GM06990 (cell line): Measurements from ENCODE around the gene STARD13.

Source experiments
- DNase-seq: peaks from one replicate; pipeline ENCODE4 v3.0.0-alpha.2; 2011; ENCODE audit not compliant: insufficient read length; ENCODE audit errors: extremely low read depth
- H3K27me3 ChIP-seq: replicated peaks from 2 replicates; pipeline ENCODE4 v1.6.0; 2011; ENCODE audit warnings: low read length; ENCODE audit not compliant: control insufficient read depth, insufficient read depth
- H3K36me3 ChIP-seq: 2 replicates; pipeline ENCODE4 v1.5.1; 2011; ENCODE audit warnings: low read length; ENCODE audit not compliant: control insufficient read depth, insufficient read depth
- H3K4me3 ChIP-seq: replicated peaks from 2 replicates; pipeline ENCODE4 v1.5.1; 2011; ENCODE audit warnings: low read depth, mild to moderate bottlenecking, control low read depth, low read length
- TF ChIP-seq, protein P1 (sequence below): IDR thresholded peaks from 2 replicates; pipeline ENCODE4 v1.5.1; 2011; ENCODE audit warnings: low read length, control low read depth, mild to moderate bottlenecking, inconsistent platforms; ENCODE audit not compliant: insufficient read depth, poor library complexity, severe bottlenecking

Gene STARD13

DNA sequence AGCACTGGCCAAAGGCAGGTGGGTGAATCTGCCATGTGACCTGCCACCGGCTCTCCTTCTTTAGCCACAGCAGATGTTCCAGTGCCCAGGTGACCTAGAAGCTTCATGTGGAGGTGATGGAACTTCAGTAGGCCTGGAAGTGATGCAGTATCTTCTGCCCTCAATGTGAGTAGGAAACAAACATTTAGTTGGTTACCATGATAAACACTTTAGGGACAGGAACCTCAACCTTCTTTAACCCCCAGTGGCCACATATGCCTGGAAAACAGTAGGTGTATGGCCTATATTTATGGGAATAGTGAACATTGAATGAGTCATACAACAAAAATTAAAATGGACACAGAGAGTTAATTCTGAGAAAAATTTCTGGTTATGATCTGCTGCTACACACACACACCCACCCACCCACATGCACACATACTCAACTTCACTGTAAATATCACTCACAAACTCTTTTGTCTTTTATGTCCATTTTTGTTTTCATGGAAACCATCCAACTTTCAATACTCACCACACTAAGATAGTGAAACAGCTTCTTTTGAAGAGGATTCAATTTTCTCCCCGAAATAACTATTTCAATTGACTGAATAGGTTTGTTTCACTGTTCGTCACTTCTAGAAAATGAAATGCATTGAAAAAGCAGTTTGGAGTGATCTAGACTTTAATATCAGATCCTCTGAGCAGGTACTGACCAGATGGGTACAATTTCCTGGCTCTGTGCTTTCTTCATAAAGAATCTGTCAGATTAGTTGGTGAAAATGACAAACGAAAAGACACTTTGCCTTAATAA is 97.3 kb downstream of the STARD13 start:
- Histone ChIP-seq H3K36me3 (0 out of 2 replicates have a peak, but pooled peaks cover 2% of the 10 kb centered on the region), H3K4me3 (no peak overlapping the region), H3K27me3 (no peaks in the 10 kb centered on the region)
- peak; percentile 74 for DNase-seq
- TF ChIP-seq, protein P1, sequence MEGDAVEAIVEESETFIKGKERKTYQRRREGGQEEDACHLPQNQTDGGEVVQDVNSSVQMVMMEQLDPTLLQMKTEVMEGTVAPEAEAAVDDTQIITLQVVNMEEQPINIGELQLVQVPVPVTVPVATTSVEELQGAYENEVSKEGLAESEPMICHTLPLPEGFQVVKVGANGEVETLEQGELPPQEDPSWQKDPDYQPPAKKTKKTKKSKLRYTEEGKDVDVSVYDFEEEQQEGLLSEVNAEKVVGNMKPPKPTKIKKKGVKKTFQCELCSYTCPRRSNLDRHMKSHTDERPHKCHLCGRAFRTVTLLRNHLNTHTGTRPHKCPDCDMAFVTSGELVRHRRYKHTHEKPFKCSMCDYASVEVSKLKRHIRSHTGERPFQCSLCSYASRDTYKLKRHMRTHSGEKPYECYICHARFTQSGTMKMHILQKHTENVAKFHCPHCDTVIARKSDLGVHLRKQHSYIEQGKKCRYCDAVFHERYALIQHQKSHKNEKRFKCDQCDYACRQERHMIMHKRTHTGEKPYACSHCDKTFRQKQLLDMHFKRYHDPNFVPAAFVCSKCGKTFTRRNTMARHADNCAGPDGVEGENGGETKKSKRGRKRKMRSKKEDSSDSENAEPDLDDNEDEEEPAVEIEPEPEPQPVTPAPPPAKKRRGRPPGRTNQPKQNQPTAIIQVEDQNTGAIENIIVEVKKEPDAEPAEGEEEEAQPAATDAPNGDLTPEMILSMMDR: no peak

DNA sequence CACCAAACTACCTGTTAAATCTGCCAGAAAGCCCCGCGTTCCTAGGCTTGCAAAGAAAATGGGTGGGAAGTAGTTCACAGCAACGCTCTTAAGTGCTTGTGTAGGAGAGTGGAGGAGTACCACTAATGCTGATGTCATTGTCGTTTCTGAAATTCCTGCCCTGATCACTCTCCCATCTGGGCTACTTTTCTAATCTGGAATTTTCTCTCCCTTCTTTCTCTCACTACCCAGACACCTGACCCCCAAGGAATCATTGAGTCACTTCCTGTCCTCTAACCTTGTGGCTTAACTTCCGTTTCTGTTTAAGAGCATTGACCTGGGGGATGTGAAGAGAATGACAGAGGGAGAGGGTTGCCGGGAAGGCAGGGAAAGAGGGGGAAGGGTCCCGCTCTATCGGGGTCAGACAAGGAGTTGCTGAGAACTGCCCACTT is 98.7 kb downstream of the STARD13 start:
- no peak for DNase-seq
- Histone ChIP-seq H3K27me3 (no peaks in the 10 kb centered on the region), H3K4me3 (no peak overlapping the region), H3K36me3 (0 out of 2 replicates have a peak, but pooled peaks cover 2% of the 10 kb centered on the region)
- TF ChIP-seq, protein P1: no peak

DNA sequence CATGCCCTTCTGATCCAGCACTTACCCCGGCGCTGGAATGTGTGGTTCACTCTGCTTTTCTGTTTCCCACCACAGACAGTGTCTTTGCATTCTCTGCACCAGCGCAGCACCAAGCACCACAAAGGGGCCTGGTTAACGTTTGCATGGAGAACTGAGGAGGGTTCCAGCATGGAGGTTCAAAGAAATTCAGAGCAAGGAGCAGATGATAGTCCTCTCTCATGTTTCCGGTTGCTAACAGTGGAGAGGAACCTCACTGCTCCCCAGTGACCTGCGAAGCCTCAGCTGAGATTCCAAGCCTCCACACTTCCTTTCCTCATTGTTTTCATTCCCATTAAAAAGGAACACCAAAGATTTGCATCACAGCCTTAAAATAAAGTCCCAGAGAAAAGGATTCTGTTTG is 99.7 kb downstream of the STARD13 start:
- DNase-seq: no peak
- TF ChIP-seq, protein P1: no peak
- Histone ChIP-seq H3K4me3 (no peak overlapping the region), H3K36me3 (0 out of 2 replicates have a peak, but pooled peaks cover 2% of the 10 kb centered on the region), H3K27me3 (no peaks in the 10 kb centered on the region)

DNA sequence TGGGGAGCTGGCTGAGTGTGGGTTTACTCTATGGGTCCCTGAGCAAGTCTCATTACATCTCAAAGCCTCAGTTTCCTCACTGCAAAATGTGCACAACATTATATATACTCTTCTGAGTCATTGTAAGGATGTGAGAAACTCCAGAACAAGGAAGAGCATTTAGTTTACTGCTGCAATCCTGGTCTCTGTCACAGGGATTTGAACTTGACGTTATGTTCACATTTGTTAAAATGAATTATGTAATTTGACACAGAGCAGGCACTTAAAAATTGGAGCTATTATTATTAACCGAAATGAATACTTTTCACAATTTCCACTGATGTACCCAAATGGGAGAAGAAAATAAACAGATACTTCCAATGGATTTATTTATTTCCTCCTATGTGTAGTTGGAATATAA is 101.0 kb downstream of the STARD13 start:
- Histone ChIP-seq H3K36me3 (0 out of 2 replicates have a peak, but pooled peaks cover 2% of the 10 kb centered on the region), H3K27me3 (no peaks in the 10 kb centered on the region), H3K4me3 (no peak overlapping the region)
- no peak for DNase-seq
- TF ChIP-seq, protein P1: no peak

DNA sequence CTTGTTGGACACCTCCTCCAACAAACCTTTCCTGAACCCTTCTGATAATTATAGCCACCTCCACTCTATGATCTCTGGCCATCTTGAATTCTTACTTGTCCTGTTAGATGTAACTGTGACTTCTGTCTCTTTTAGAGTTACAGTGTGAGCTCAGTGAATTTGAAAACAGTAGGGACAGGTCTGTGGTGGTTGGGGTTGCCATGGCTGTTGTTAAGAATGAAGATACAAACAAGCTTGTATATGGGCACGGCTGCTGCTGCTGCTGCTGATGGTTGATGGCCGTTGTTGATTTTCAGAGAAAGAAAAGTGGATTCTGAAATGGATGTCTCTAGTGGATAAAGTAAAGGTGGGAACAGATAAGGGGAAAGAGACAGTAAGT is 101.5 kb downstream of the STARD13 start:
- Histone ChIP-seq H3K36me3 (0 out of 2 replicates have a peak, but pooled peaks cover 2% of the 10 kb centered on the region), H3K27me3 (no peaks in the 10 kb centered on the region), H3K4me3 (no peak overlapping the region)
- no peak for DNase-seq
- TF ChIP-seq, protein P1: no peak
